Suppressor macrophage treated with lipopolysaccharide for 1 hour (primary cell): ENCODE measurements around the gene VCL.

Source experiments
- DNase-seq, 3 donors: peaks; one replicate each; pipeline ENCODE4 v3.0.0-alpha.2; 2020 to 2022

VCL gene

GRCh38 chr10:74079028-74079935 lies 81.4 kb downstream of the VCL start:
- DNase-seq: no peak

DNA sequence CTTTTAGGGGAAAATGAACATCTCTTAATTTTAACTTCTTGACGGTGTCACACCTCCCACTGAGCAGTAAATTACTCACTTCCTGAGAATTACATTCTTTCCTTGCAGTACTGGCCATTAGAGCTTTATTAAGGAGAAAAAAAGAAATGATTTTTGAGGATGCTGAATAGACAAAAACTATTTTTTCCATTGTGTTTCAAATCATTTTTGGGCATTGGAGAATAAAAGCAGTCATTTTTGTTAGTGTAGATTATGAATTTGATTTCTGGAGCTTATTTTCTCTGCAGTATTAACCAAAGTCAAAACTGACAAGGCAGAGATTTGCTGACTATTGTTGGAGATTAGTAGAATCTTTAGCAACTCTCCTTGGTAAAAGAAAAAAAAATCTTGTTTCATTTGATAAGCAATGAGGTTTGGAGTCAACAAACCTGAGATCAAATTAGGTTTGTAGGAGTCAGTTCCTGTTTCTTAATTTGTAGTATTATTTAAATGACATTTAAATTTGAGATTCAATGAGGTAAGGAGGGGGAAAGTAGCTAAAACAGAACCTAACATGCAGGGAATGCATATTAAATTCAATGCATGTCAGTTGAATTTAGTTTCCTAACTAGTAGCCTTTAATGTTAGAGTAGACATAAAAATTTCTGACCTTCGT lies 82.1 kb downstream of the VCL start:
- DNase-seq: peak in 2 of 3 donors; percentile 23 to 41

GRCh38 chr10:74081192-74081803 lies 83.4 kb downstream of the VCL start:
- peak; percentile 59 to 70 (median 68) for DNase-seq

DNA sequence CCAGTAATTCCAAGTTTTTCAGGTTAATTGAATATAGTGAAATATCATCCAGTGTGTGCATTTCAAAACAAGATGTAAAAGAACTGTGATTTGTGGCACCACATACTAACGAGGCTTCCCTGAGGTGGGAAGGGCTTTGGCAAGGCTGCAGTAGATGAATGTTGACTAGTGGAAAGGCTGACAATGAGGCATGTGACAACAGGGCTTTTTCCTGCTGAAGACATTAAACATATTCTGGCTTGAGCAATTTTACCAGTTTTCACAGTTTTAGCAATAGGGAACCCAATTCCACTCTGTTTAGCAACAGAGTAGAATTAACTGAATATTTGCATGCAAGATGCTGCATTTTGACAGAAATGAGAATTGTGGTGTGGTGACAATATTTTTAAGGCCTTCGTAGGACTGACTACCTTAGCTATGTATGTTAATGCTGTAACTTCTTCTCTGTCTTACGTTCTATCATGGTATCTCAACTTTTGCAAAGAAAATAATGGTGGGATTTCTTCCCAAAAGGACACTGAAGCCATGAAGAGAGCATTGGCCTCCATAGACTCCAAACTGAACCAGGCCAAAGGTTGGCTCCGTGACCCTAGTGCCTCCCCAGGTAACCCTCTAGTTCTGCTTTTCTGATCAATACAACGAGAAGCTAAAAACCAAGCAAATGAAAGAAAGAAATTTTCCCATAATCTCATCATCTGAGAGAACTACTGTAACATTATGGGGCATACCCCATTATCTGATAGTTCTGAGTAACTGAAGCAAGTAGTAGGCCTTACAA lies 84.2 kb downstream of the VCL start:
- peak; percentile 47 to 68 (median 59) for DNase-seq

- DNase-seq: no peak
Observed at GRCh38 chr10:74083304-74083703, 85.4 kb downstream of the VCL start.

GRCh38 chr10:74084955-74085354 lies 87.0 kb downstream of the VCL start:
- DNase-seq: no peak

DNA sequence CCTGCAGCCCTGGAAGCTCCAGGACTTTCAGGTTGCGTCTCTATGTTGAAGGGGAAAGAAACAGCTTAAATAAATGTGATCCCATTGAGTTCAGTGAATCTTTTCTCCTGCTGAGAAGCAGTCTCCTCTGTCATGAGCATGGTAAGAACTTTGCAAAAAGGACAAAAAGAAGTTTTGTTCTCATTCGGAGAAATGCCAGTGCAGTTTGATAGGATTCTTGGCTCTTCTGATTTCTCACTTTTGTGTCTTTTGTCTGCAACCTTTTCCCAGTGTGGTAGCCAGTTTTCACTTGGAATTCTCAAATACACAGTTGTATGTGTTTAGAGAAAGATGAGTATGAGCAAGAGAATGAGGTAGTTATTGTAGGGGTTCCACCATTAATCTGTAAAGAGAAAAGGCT lies 88.4 kb downstream of the VCL start:
- no peak for DNase-seq

DNA sequence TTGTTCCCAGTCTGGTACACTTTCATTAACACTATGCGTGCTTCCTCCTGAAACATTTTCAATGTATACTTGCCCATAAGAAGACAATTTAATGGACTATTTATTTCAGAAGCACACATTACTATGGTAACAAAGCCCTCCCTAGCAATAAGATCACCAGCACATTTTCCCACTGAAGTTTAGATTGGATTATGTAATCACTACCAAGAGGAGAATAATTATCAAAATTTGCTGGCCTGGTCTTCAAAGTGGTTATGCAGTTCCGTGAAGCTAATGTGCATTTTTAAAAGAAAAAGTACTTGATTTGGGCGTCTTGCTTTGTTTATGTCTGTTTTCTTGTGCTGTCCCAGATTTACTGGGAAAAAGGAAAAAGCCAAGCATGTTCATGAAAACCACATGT lies 90.8 kb downstream of the VCL start:
- DNase-seq: no peak

DNA sequence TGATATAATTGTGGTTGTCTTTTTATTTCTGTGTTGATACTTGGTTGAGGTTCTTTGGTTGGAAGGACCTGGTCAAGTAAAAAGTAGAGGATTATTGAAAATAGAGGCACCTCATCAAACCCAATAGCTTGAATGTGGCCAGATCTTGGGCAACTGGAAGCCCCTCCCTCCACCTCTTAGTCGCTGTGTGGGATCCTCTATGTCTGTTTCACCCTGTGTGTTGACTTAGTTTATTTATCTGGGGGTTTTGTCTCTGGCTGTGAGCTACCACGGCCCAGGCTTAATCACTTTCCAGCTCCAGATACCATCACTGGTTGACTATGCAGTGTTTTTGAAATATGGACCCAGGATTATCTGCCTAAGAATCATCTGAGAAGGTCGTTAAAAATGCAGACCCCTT lies 94.5 kb downstream of the VCL start:
- DNase-seq: no peak

DNA sequence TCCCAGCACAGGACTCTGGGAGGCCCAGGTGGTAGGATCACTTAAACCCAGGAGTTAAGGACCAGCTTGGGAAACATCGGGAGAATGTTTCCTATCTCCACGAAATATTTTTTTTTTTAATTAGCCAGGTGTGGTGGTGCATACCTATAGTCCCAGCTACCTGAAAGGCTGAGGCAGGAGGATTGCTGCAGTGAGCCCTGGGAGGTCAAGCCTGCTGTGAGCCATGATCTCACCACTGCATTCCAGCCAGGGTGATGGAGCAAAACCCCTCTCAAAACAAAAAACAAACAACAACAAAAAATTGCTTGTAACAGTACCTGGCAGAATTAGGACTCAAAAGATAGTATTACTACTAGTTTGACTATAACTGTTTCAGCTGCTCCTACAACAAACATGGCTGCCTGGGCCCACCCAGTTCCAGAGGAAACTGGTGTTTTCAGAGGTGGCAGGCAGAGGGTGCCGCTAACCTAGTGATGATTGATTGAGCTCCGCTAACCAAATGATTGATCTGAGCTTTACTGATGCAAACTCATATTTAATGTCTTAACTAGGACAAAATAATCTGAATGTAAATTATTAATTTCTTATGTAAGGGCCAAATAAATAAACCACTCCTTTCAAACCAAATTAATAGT lies 95.7 kb downstream of the VCL start:
- DNase-seq: no peak

GRCh38 chr10:74094231-74094630 lies 96.3 kb downstream of the VCL start:
- no peak for DNase-seq

DNA sequence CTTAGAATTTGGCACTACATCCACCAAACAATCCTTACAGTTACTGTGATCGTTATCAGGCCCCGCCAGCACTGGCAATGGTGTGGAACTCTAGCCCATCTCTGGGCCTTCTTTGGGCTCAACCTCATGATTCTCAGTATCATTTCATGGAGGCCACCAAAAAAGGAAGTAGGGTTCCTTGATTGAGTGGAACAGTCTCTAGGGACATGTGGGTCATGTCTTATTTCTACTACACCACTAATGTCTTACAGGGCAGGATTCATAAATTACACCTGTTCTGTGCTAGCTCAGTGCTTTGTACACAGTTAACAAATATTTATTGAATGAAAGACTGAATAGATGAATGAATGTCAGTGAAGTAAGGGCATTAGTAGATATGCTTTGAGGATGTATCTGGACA lies 98.9 kb downstream of the VCL start:
- no peak for DNase-seq

GRCh38 chr10:74097776-74098175 lies 99.9 kb downstream of the VCL start:
- no peak for DNase-seq

DNA sequence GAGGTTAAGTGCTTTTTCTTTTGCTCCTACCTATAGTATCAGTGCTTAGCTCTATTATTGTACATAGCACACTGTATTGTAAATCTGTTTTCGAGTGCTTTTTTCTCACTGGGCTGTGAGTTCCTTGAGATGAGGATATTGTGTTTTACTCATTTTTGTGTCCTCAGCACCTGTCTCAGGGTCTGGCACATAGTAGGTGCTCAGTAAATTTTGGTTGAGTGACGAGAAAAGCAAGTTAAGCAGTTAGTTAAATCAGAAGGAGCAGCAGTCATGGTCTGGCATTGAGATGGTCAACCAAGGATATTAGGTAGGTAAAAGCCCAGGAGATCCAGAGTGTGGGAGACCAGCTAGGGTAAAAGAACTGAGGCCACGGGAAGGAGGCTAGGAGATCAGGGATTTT lies 101.5 kb downstream of the VCL start:
- no peak for DNase-seq

DNA sequence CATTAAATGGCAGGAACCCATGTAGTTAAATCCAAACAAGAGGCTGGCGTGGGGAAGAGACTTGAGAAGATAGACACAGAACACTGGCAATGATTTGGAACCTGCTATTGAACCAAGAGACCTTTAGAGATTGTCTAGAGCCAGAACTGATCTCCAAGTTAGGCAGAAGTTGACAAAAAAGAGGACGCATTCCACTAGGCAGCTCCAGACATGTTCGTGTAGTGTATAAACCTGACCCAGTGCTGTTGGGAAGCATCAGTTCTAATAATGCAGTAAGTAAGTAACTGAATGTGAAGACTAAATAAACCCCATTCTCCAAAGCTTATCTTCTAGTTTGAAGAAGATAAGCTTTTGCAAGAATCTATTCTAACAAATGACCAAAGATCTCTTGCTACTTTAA lies 101.9 kb downstream of the VCL start:
- no peak for DNase-seq

- peak in 1 of 3 donors; percentile 16 for DNase-seq
Observed at GRCh38 chr10:74103560-74104258, 105.8 kb downstream of the VCL start.

- no peak for DNase-seq
Observed at GRCh38 chr10:74104480-74104879, 106.6 kb downstream of the VCL start.

GRCh38 chr10:74104996-74105395 lies 107.1 kb downstream of the VCL start:
- DNase-seq: no peak

GRCh38 chr10:74107391-74107790 lies 109.5 kb downstream of the VCL start:
- DNase-seq: no peak

- no peak for DNase-seq
Observed at GRCh38 chr10:74109452-74109851, 111.5 kb downstream of the VCL start.

GRCh38 chr10:74110120-74110519 lies 112.2 kb downstream of the VCL start:
- no peak for DNase-seq

DNA sequence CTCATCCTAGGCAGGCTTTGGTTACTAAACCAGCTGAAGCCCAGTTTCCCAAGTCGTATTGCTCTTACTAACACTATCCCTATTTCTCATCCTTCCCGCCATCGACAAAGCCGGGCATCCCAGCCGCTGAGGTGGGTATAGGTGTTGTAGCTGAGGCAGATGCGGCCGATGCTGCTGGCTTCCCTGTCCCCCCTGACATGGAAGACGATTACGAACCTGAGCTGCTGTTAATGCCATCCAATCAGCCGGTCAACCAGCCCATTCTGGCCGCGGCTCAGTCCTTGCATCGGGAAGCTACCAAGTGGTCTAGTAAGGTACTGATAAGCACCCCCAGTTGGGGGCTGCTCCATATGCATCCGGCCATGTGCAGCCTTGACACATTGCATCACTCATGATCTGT lies 113.9 kb downstream of the VCL start:
- DNase-seq: no peak
